ENCODE measurements around the gene RNF43. TPM values are rescaled to one million over a fixed set of nuclear protein-coding genes. Genes with fewer than 3 reads are reported as not detected.

The RNF43 gene
- total and polyA plus RNA-seq, 2 of the 13 experiments (the other 11 are each of a cell fraction or from before 2014, with no cell fraction given) = 31.0 to 53.4 TPM

DNA sequence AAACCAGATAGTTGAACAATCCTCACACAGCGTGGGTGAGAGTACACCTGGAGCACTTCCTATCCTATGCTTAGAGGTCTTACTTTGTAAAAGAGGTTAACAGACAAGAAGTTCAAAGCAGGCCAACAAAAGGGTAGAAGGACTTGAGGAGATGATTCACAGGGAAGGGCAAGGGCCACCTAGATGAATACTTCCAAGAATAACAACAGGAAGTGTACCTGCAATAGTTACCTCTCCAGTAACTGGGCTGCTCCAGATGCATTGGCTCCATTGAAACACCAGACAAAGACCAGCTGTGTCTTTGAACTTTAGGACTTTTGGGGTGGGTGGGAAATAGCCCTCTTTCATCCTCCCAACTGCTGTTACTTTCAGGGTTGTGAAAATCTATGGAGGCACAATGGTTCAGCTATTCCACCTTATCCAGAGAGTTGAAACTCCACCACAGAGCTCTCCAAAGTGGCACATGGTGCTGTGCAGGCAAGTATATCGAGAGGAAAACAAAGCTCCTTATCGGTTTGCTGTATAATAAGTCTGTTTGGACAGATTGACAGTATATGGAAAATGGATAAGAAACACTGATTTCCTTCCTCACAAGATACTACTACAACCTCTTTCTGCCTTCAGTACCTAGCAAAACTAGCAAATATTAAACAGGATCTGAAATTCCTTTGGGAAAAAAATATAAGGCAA, 22.7 kb downstream of the RNF43 start (continued):
- TF ChIP-seq, protein P1, sequence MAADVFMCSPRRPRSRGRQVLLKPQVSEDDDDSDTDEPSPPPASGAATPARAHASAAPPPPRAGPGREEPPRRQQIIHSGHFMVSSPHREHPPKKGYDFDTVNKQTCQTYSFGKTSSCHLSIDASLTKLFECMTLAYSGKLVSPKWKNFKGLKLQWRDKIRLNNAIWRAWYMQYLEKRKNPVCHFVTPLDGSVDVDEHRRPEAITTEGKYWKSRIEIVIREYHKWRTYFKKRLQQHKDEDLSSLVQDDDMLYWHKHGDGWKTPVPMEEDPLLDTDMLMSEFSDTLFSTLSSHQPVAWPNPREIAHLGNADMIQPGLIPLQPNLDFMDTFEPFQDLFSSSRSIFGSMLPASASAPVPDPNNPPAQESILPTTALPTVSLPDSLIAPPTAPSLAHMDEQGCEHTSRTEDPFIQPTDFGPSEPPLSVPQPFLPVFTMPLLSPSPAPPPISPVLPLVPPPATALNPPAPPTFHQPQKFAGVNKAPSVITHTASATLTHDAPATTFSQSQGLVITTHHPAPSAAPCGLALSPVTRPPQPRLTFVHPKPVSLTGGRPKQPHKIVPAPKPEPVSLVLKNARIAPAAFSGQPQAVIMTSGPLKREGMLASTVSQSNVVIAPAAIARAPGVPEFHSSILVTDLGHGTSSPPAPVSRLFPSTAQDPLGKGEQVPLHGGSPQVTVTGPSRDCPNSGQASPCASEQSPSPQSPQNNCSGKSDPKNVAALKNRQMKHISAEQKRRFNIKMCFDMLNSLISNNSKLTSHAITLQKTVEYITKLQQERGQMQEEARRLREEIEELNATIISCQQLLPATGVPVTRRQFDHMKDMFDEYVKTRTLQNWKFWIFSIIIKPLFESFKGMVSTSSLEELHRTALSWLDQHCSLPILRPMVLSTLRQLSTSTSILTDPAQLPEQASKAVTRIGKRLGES (CRISPR knock-in tag; IDR thresholded peaks at IDR 0.05; ENCODE audit: borderline replicate concordance) = no peak
- TF ChIP-seq ZNF746 (CRISPR knock-in tag; IDR thresholded peaks at IDR 0.05) (peak; percentile 91; the same call in 1 of the 2 replicates), ZNF747 (CRISPR knock-in tag; IDR thresholded peaks at IDR 0.05; ENCODE audit: borderline replicate concordance) (no peak), ZNF562 (CRISPR knock-in tag; IDR thresholded peaks at IDR 0.05; ENCODE audit: borderline replicate concordance) (no peak)
- TF ChIP-seq, protein P2, sequence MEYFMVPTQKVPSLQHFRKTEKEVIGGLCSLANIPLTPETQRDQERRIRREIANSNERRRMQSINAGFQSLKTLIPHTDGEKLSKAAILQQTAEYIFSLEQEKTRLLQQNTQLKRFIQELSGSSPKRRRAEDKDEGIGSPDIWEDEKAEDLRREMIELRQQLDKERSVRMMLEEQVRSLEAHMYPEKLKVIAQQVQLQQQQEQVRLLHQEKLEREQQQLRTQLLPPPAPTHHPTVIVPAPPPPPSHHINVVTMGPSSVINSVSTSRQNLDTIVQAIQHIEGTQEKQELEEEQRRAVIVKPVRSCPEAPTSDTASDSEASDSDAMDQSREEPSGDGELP (IDR thresholded peaks at IDR 0.05; ENCODE audit: borderline replicate concordance, low read depth) = peak; percentile 95
- TF ChIP-seq, protein P3, sequence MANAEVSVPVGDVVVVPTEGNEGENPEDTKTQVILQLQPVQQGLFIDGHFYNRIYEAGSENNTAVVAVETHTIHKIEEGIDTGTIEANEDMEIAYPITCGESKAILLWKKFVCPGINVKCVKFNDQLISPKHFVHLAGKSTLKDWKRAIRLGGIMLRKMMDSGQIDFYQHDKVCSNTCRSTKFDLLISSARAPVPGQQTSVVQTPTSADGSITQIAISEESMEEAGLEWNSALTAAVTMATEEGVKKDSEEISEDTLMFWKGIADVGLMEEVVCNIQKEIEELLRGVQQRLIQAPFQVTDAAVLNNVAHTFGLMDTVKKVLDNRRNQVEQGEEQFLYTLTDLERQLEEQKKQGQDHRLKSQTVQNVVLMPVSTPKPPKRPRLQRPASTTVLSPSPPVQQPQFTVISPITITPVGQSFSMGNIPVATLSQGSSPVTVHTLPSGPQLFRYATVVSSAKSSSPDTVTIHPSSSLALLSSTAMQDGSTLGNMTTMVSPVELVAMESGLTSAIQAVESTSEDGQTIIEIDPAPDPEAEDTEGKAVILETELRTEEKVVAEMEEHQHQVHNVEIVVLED (CRISPR knock-in tag; IDR thresholded peaks at IDR 0.05; ENCODE audit: borderline replicate concordance) = peak; percentile 19; the same call in 1 of the 2 replicates
- TF ChIP-seq, protein P4, sequence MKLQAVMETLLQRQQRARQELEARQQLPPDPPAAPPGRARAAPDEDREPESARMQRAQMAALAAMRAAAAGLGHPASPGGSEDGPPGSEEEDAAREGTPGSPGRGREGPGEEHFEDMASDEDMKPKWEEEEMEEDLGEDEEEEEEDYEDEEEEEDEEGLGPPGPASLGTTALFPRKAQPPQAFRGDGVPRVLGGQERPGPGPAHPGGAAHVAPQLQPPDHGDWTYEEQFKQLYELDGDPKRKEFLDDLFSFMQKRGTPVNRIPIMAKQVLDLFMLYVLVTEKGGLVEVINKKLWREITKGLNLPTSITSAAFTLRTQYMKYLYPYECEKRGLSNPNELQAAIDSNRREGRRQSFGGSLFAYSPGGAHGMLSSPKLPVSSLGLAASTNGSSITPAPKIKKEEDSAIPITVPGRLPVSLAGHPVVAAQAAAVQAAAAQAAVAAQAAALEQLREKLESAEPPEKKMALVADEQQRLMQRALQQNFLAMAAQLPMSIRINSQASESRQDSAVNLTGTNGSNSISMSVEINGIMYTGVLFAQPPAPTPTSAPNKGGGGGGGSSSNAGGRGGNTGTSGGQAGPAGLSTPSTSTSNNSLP (IDR thresholded peaks at IDR 0.05; ENCODE audit: low read depth, low read length) = peak; percentile 33; the same call in 1 of the 2 replicates
- TF ChIP-seq, protein P5, sequence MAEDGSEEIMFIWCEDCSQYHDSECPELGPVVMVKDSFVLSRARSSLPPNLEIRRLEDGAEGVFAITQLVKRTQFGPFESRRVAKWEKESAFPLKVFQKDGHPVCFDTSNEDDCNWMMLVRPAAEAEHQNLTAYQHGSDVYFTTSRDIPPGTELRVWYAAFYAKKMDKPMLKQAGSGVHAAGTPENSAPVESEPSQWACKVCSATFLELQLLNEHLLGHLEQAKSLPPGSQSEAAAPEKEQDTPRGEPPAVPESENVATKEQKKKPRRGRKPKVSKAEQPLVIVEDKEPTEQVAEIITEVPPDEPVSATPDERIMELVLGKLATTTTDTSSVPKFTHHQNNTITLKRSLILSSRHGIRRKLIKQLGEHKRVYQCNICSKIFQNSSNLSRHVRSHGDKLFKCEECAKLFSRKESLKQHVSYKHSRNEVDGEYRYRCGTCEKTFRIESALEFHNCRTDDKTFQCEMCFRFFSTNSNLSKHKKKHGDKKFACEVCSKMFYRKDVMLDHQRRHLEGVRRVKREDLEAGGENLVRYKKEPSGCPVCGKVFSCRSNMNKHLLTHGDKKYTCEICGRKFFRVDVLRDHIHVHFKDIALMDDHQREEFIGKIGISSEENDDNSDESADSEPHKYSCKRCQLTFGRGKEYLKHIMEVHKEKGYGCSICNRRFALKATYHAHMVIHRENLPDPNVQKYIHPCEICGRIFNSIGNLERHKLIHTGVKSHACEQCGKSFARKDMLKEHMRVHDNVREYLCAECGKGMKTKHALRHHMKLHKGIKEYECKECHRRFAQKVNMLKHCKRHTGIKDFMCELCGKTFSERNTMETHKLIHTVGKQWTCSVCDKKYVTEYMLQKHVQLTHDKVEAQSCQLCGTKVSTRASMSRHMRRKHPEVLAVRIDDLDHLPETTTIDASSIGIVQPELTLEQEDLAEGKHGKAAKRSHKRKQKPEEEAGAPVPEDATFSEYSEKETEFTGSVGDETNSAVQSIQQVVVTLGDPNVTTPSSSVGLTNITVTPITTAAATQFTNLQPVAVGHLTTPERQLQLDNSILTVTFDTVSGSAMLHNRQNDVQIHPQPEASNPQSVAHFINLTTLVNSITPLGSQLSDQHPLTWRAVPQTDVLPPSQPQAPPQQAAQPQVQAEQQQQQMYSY (CRISPR knock-in tag; IDR thresholded peaks at IDR 0.05) = peak; percentile 38; the same call in 1 of the 2 replicates
- TF ChIP-seq, protein P6, sequence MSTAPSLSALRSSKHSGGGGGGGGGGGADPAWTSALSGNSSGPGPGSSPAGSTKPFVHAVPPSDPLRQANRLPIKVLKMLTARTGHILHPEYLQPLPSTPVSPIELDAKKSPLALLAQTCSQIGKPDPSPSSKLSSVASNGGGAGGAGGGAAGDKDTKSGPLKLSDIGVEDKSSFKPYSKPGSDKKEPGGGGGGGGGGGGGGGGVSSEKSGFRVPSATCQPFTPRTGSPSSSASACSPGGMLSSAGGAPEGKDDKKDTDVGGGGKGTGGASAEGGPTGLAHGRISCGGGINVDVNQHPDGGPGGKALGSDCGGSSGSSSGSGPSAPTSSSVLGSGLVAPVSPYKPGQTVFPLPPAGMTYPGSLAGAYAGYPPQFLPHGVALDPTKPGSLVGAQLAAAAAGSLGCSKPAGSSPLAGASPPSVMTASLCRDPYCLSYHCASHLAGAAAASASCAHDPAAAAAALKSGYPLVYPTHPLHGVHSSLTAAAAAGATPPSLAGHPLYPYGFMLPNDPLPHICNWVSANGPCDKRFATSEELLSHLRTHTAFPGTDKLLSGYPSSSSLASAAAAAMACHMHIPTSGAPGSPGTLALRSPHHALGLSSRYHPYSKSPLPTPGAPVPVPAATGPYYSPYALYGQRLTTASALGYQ (CRISPR knock-in tag; IDR thresholded peaks at IDR 0.05) = peak; percentile 87; the same call in 1 of the 2 replicates
- TF ChIP-seq, protein P7, sequence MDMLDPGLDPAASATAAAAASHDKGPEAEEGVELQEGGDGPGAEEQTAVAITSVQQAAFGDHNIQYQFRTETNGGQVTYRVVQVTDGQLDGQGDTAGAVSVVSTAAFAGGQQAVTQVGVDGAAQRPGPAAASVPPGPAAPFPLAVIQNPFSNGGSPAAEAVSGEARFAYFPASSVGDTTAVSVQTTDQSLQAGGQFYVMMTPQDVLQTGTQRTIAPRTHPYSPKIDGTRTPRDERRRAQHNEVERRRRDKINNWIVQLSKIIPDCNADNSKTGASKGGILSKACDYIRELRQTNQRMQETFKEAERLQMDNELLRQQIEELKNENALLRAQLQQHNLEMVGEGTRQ (IDR thresholded peaks at IDR 0.05; ENCODE audit: low read depth, low read length) = no peak; the same call in 1 of the 2 replicates
- TF ChIP-seq, protein P7 (CRISPR knock-in tag; IDR thresholded peaks at IDR 0.05; ENCODE audit: borderline replicate concordance) = no peak
